ENCODE measurements around the gene GNAI1.

DNA sequence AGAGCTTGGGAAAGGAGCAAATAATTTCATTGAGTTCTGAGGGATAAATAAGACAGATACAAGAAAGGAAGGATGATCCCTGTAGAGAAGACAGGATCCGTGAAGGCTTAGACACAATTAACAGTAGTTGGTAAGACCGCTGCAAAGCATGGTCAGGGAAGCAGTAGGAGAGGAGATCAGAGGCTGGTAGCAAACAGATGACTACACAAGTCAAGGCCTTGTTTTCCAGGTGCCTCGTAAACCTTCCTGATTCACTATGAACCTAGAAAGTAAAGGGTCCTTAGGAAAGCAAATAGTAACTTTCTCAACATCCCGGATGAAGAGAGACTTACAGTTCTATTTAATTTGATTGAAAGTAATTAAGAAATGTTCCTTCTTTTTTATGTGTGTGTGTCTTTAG lies 118.6 kb downstream of the GNAI1 start:
- TF ChIP-seq POLR2AphosphoS5 (IDR thresholded peaks at IDR 0.05; ENCODE audit: borderline replicate concordance, low read depth, low read length) (no peak), EZH2 (IDR thresholded peaks at IDR 0.05) (no peak)
